Cardiac muscle cell (in vitro differentiated cells and primary cell): ENCODE results near the gene ANKRD33B. TPM values are rescaled to one million over a fixed set of nuclear protein-coding genes. Genes with fewer than 3 reads are reported as not detected.
"Not testable (repeated sequence)": the region's sequence is repeated elsewhere in the genome, so short reads cannot be mapped to it uniquely, and the experiment has no call there.

Experiments
- DNase-seq, 2 donors: peaks; one replicate each; pipeline versions ENCODE4 v3.0.0 to v3.0.0-alpha.2; 2010 to 2017; ENCODE audit warnings: low read depth in 1 of 2, low spot score in 1 of 2
- H3K27ac ChIP-seq: fragments of 200-600 bp; sonication (generic); 2 replicates; pipeline ENCODE4 v1.5.1; 2016
- H3K27me3 ChIP-seq: fragments of 200-600 bp; sonication (generic); 2 replicates; pipeline ENCODE4 v1.6.0; 2016; ENCODE audit warnings: control low read depth
- H3K36me3 ChIP-seq: fragments of 200-600 bp; sonication (generic); 2 replicates; pipeline ENCODE4 v1.5.1; 2016; ENCODE audit warnings: control low read depth
- H3K4me1 ChIP-seq: fragments of 200-600 bp; sonication (generic); 2 replicates; pipeline ENCODE4 v1.8.1; 2017; ENCODE audit warnings: low read depth, mild to moderate bottlenecking, mixed run types
- H3K4me3 ChIP-seq: fragments of 200-600 bp; sonication (generic); 2 replicates; pipeline ENCODE4 v1.5.1; 2016; ENCODE audit warnings: mild to moderate bottlenecking
- H3K9me3 ChIP-seq: fragments of 200-600 bp; sonication (generic); 2 replicates; pipeline ENCODE4 v1.5.1; 2017; ENCODE audit warnings: low read depth, mild to moderate bottlenecking, control low read depth
- CTCF ChIP-seq: IDR thresholded peaks from 2 replicates; pipeline ENCODE4 v1.5.1; 2012; ENCODE audit warnings: low read depth, mild to moderate bottlenecking, low read length
- polyA plus RNA-seq: library from polyadenylated mRNA; unstranded; fragments of >200 nt; fragmentation: Nextera tagmentation; extraction: Ambion mirVana; gene quantifications from 2 replicates; pipeline ENCODE4 v1.2.1, GENCODE V29; 2016
- total RNA-seq: library from RNA; depleted of rRNA; stranded (reverse); fragments of >200 nt; gene quantifications from 2 replicates; pipeline ENCODE4 v1.2.3, GENCODE V29; 2016

Gene ANKRD33B
- total and polyA plus RNA-seq, 2 experiments from 2014 or later, result 5.7 to 14.8 TPM

DNA sequence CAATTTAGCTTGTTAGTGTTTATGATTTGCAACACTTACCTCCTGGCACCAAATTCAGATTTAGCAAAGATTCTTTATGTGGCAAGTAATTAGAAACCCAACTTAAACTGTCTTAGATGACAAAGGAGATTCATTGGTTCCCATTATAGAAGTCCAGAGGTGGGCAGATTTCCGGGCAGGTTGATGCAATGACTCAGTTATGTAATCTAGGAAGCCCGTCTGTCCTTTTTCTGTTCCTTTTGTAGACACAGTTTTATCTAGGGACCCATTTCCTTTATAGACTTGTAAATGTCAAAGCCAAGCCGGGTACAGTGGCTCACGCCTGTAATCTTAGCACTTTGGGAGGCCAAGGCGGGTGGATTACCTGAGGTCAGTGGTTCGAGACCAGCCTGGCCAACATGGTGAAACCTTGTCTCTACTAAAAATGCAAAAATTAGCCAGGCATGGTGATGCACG lies 20.3 kb upstream of the ANKRD33B start:
- Histone ChIP-seq H3K4me1 (no peaks in the 10 kb centered on the region), H3K27ac (no peak overlapping the region), H3K27me3 (no peaks in the 10 kb centered on the region), H3K36me3 (no peaks in the 10 kb centered on the region), H3K4me3 (no peak overlapping the region), H3K9me3 (no peaks in the 10 kb centered on the region)
- no peak for TF ChIP-seq CTCF
- DNase-seq, result no peak

GRCh38 chr5:10545084-10545483 lies 18.8 kb upstream of the ANKRD33B start:
- Histone ChIP-seq H3K9me3 (no peaks in the 10 kb centered on the region), H3K4me3 (no peak overlapping the region), H3K4me1 (no peaks in the 10 kb centered on the region), H3K36me3 (no peaks in the 10 kb centered on the region), H3K27me3 (no peaks in the 10 kb centered on the region), H3K27ac (no peak overlapping the region)
- no peak for TF ChIP-seq CTCF
- DNase-seq, result no peak

DNA sequence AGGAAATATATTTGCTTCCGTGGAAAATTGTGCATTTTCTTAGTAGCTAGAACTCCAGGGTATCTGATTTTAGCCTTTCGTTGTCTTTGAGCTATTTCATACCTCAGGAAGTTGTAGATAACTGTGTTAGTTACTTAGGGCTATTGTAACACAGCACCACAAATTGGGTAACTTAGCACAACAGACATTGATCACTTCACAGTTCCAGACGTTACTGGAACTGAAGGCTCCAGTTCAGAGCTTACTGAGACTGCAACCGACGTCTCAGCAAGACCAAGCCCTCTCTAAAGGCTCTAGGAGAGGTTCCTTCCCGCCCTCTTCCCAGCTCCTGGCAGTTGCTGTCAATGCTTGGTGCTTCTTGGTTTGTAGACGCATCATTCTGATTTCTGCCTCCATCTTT lies 17.7 kb upstream of the ANKRD33B start:
- H3K36me3 ChIP-seq, result no peaks in the 10 kb centered on the region
- H3K9me3 ChIP-seq, result no peaks in the 10 kb centered on the region
- no peaks in the 10 kb centered on the region for H3K27me3 ChIP-seq
- no peak for DNase-seq
- H3K4me1 ChIP-seq, result no peaks in the 10 kb centered on the region
- H3K4me3 ChIP-seq, result no peak overlapping the region
- no peak for TF ChIP-seq CTCF
- H3K27ac ChIP-seq, result no peak overlapping the region

- Histone ChIP-seq H3K27me3 (no peaks in the 10 kb centered on the region), H3K27ac (no peak overlapping the region), H3K4me3 (no peak overlapping the region), H3K36me3 (no peaks in the 10 kb centered on the region), H3K9me3 (no peaks in the 10 kb centered on the region), H3K4me1 (peaks cover 3% of the 10 kb centered on the region)
- DNase-seq, result no peak
- TF ChIP-seq CTCF, result no peak
These were observed 15.3 kb upstream of the ANKRD33B start for GRCh38 chr5:10548418-10549122.

DNA sequence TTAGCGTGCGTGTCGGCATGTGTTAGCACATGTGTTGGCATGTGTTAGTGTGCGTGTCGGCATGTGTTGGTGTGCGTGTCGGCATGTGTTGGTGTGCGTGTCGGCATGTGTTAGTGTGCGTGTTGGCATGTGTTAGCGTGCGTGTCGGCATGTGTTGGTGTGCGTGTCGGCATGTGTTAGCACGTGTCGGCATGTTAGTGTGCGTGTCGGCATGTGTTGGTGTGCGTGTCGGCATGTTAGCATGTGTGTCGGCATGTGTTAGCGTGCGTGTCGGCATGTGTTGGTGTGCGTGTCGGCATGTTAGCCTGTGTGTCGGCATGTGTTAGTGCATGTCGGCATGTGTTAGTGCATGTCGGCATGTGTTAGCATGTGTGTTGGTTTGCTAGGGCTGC lies 14.8 kb upstream of the ANKRD33B start:
- DNase-seq, H3K4me3 ChIP-seq, H3K4me1 ChIP-seq, H3K36me3 ChIP-seq, H3K9me3 ChIP-seq, H3K27ac ChIP-seq, H3K27me3 ChIP-seq: not testable (repeated sequence)

- Histone ChIP-seq H3K4me1 (peaks cover 3% of the 10 kb centered on the region), H3K9me3 (no peaks in the 10 kb centered on the region), H3K36me3 (no peaks in the 10 kb centered on the region), H3K27me3 (no peaks in the 10 kb centered on the region), H3K4me3 (no peak overlapping the region), H3K27ac (no peak overlapping the region)
- DNase-seq, result no peak
- TF ChIP-seq CTCF, result no peak
These were observed 13.5 kb upstream of the ANKRD33B start for GRCh38 chr5:10550222-10550995.
